Activated effector memory CD4-positive, alpha-beta T cell treated with anti-CD3 and anti-CD28 coated beads, Interleukin-2, amount 50 U/mL, for 16 hours (primary cell): ENCODE data around the gene OPCML.

Source experiments
- DNase-seq: peaks from one replicate; pipeline ENCODE4 v3.0.0-alpha.2; 2020

OPCML gene

GRCh38 chr11:133224271-133224670 lies 308.0 kb downstream of the OPCML start:
- DNase-seq, result no peak

GRCh38 chr11:133222425-133223330 lies 309.6 kb downstream of the OPCML start:
- DNase-seq, result no peak

GRCh38 chr11:133219543-133219942 lies 312.8 kb downstream of the OPCML start:
- no peak for DNase-seq

GRCh38 chr11:133216813-133217212 lies 315.5 kb downstream of the OPCML start:
- no peak for DNase-seq

- DNase-seq, result no peak
These were observed 316.6 kb downstream of the OPCML start for GRCh38 chr11:133215596-133216230.

GRCh38 chr11:133214646-133215045 lies 317.7 kb downstream of the OPCML start:
- DNase-seq, result no peak

- no peak for DNase-seq
These were observed 320.1 kb downstream of the OPCML start for GRCh38 chr11:133212201-133212600.

- no peak for DNase-seq
These were observed 324.3 kb downstream of the OPCML start for GRCh38 chr11:133207995-133208394.

GRCh38 chr11:133206313-133207005 lies 325.8 kb downstream of the OPCML start:
- no peak for DNase-seq

- DNase-seq, result no peak
These were observed 328.1 kb downstream of the OPCML start for GRCh38 chr11:133204158-133204557.

- no peak for DNase-seq
These were observed 329.5 kb downstream of the OPCML start for GRCh38 chr11:133202816-133203215.

- DNase-seq, result no peak
These were observed 333.9 kb downstream of the OPCML start for GRCh38 chr11:133198438-133198837.

GRCh38 chr11:133197425-133197824 lies 334.9 kb downstream of the OPCML start:
- DNase-seq, result no peak

GRCh38 chr11:133191931-133192330 lies 340.4 kb downstream of the OPCML start:
- no peak for DNase-seq

- no peak for DNase-seq
These were observed 350.6 kb downstream of the OPCML start for GRCh38 chr11:133181667-133182066.

- no peak for DNase-seq
These were observed 351.2 kb downstream of the OPCML start for GRCh38 chr11:133181066-133181465.

- DNase-seq, result no peak
These were observed 352.1 kb downstream of the OPCML start for GRCh38 chr11:133180201-133180600.

GRCh38 chr11:133176748-133177147 lies 355.6 kb downstream of the OPCML start:
- DNase-seq, result no peak

GRCh38 chr11:133175103-133175502 lies 357.2 kb downstream of the OPCML start:
- DNase-seq, result no peak

GRCh38 chr11:133173810-133174412 lies 358.4 kb downstream of the OPCML start:
- DNase-seq, result no peak

- no peak for DNase-seq
These were observed 360.0 kb downstream of the OPCML start for GRCh38 chr11:133172349-133172748.

- no peak for DNase-seq
These were observed 360.9 kb downstream of the OPCML start for GRCh38 chr11:133171374-133171773.

- DNase-seq, result no peak
These were observed 364.3 kb downstream of the OPCML start for GRCh38 chr11:133168016-133168415.
